HG03108 (cell line): Measurements from ENCODE around the gene OR51D1.

Experiments used
- ATAC-seq: cut with Tn5 transposase; IDR thresholded peaks from one replicate; pipeline ENCODE4 v1.9.1; 2021; ENCODE audit warnings: moderate library complexity; ENCODE audit not compliant: unreplicated experiment

The OR51D1 gene

DNA sequence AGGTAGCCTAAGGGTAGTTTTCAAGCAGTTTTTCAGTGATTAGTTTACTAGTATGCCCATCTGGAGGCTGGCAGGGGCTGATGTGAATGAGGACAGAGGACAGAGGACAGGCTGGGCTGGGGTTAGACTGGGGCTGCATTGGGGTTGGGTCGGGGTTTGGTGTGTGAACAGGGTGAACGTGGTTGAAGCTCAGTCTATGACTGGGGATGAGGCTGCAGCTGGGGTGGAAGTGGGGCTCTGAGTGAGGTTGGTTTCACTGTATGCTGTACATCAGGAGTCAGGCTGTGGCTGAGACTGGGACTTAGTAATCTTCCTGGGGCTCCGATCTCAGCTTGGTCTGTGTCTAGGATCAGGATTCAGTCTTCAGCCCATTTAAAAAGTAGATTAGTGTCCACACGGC is 7.0 kb downstream of the OR51D1 start:
- ATAC-seq, result no peak

- no peak for ATAC-seq
Measured at GRCh38 chr11:4645974-4646373, 8.7 kb downstream of the OR51D1 start.

DNA sequence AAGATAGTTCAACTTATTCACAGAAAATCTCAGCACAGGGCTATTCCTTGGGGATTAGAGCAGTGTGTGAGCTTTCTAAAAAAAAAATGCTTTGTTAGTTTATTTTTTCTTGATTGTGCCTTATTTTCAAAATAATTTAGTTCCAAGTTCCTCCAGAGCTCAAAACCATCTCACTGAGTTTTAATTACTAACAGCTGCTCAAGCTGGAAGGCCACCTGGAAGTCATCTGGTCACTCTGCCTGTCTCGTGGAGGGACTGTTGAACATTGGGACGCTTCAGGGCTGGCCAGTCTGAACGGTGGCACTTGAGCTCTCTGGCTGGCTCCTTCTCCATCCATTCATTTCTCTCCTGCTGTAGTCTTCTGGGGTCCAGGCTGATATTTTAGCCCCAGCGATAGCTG is 10.5 kb downstream of the OR51D1 start:
- no peak for ATAC-seq

DNA sequence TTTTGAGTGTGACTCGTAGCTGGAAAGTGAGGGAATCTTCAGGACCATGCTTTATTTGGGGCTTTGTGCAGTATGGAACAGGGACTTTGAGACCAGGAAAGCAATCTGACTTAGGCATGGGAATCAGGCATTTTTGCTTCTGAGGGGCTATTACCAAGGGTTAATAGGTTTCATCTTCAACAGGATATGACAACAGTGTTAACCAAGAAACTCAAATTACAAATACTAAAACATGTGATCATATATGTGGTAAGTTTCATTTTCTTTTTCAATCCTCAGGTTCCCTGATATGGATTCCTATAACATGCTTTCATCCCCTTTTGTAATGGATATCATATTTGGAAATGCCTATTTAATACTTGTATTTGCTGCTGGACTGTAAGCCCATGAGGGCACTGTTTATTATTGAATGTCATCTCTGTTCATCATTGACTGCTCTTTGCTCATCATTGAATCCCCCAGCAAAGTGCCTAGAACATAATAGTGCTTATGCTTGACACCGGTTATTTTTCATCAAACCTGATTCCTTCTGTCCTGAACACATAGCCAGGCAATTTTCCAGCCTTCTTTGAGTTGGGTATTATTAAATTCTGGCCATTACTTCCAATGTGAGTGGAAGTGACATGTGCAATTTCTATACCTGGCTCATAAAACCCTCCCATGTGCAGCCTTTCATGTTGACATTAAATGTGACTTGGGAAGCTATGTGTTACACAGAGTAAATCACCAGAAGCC is 17.5 kb downstream of the OR51D1 start:
- no peak for ATAC-seq

- ATAC-seq, result no peak
Measured at GRCh38 chr11:4658629-4659445, 21.6 kb downstream of the OR51D1 start.

DNA sequence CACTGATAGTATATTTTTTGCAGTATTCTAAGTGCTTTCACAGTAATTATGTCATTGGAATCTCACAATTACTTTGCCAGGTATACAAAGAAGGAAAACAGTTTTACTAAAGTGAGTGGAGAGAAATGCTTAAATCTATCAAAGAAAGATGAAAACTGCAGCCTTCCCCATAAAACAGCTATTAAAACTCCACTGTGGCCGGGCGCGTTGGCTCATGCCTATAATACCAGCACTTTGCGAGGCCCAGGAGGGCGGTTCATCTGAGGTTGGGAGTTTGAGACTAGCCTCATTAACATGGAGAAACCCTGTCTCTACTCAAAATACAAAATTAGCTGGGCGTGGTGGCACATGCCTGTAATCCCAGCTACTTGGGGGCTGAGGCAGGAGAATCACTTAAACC is 25.6 kb downstream of the OR51D1 start:
- ATAC-seq, result no peak

DNA sequence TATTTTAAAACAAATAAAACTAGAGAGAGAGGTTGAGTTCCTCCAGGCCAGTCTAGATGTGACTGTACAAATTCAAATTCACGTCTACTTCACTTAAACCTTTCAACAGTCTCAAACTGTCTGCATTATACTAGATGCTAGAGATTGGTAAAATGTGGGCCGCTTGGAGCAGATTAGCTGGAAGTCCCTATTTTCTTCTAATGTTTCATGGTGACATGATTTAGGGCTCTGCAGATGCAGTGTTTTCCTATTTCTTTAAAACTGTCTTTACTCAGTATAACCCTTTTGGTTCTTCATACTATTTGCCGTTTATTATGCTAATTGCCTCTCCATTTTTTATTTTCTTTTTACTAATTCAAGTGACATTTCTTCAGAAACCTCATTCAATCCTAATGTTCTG is 26.9 kb downstream of the OR51D1 start:
- ATAC-seq, result no peak

GRCh38 chr11:4664786-4665185 is 27.5 kb downstream of the OR51D1 start:
- no peak for ATAC-seq

- ATAC-seq, result no peak
Measured at GRCh38 chr11:4665424-4665823, 28.1 kb downstream of the OR51D1 start.

GRCh38 chr11:4671741-4672140 is 34.5 kb downstream of the OR51D1 start:
- no peak for ATAC-seq

GRCh38 chr11:4672470-4672869 is 35.2 kb downstream of the OR51D1 start:
- ATAC-seq, result no peak

DNA sequence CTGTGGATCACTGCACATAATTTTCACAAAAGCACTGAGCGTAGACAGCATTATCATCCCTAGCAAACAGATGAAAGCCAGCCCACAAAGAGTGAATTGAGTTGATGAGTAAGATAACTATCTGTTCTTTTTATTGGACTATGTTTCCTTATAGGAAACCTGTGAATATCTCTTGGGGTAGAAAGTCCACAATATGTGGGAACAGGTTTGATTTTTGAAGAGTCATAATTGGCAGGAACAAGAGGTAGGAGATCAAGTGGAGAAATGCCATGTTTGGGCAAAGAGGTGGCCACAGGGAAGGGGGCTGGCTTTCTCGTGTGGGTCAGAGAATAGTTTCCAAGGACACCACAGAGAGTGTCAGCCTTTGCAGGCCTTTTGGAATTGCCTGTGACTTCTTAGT is 36.5 kb downstream of the OR51D1 start:
- ATAC-seq, result no peak

DNA sequence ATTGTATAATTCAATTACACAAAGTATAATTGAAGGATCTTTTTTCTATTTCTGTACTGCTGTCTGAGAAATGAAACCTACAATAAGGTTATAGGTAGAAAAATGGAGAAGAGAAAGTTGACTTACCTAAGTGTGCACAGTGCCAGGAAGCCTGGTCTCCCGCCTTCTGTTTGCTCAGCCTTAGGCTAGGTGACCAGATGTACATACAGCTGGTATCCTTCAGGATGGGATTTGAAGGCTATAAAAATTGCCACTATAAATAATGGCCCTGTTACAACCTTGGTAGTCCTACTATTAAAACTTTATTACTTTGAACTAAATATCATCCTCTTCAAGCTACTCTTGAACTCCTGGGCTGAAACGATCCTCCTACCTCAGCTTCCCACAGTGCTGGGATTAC is 40.7 kb downstream of the OR51D1 start:
- ATAC-seq, result no peak

DNA sequence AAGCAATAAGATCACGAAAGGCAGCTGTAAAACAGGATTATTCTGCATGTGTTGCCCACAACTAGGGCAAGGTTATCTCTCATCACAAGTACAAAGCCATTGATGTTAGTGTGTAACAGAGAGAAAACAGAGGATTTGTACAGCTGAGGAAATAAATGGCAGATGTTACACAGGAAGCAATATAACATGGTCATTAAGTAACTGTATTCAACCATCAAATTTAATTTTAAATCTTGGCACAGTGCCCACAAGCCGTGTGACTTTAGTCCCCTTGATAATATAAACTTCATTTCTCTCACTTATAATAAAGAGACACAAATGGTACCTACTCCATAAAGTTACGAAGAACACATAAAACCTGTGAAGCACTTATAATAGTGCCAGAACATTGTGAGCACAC is 43.1 kb downstream of the OR51D1 start:
- ATAC-seq, result no peak

DNA sequence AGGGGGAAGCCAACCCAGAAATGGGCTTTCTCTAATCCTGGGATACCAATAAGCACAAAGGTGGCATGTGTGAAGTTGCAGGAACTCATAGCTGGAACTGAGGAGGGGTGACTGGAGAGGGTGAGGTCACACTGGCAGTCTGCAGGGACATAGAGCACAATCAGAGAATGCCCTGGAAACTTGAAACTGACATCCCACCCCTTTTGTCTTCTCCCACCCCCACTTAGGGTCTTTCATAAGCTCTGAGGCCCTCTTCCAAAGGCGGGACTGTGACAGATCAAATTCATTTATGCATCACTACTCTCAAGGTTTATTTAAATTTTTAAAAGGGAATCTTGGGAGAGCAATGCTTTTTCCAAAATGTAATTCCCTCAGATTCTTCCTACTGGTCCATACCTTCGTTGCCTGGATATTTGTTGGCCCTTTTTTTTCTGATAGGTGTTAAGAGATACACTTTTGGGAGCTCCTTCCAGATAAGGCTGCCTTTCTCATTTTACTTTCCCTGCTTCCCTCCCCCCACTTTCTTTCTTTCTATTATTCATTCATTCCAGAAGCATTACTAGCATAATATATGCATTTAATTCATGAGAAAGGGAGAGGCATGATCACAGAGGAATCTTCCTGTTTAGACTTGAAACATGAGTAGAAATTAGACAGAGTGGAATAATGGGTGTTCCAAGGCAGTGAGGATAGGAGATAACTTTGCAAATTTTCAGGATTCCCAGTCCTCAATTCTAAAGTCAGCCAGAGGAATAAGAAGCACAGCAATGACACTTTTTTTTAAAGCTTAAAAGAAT is 45.5 kb downstream of the OR51D1 start:
- ATAC-seq, result no peak

DNA sequence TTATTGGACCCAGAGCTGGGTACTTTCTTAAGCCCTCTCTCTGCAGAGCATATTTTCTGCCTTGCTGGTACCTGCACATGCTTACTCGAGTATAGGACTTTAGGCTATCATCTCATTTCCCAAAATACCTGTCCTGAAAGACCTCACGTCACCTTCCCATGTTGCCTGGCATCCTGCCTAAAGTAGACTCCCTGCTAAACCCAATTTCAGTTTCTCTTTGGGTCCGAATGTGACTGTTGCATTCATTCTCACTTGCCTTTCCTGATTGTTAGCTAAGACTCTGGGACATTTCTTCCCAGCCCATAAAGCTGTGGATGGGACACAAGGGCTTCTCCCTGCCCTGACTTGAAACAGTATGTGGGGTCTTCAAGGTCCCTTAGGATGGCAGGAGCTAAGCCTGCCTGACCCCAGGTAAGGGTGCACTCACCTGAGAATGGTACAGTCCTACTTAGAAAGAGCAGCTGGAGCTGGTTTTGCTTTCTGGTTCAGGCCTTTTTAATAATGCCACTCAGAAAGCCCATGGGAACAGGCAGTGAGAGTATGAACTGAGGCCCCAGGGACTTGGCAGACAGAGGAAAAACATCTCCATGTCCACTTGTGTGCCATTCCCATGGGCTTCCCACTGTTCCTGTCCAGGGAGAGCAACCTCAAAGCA is 47.5 kb downstream of the OR51D1 start:
- ATAC-seq, result no peak
